ENCODE results near the gene SMIM41.

- TF ChIP-seq CTCF (IDR thresholded peaks at IDR 0.05) (no peak), POLR2A (IDR thresholded peaks at IDR 0.05) (no peak), EP300 (IDR thresholded peaks at IDR 0.05) (no peak), POLR2AphosphoS5 (IDR thresholded peaks at IDR 0.05) (no peak)
Observed at GRCh38 chr12:52067081-52067374, 12.5 kb upstream of the SMIM41 start.

Measured in gastroesophageal sphincter (tissue), 3 donors.